IMR-90 (cell line): ENCODE data around the gene TALDO1.

Experiments used
- BHLHE40 ChIP-seq: fragments of 150-350 bp; IDR thresholded peaks from 2 replicates; pipeline ENCODE4 v1.6.1; 2016; ENCODE audit warnings: mild to moderate bottlenecking, low read depth, low read length
- CEBPB ChIP-seq: IDR thresholded peaks from 2 replicates; pipeline ENCODE4 v1.6.1; 2012; ENCODE audit warnings: low read depth, low read length, improper control_type of control experiment
- CHD1 ChIP-seq: IDR thresholded peaks from 2 replicates; pipeline ENCODE4 v1.6.1; 2012; ENCODE audit warnings: low read depth, low read length, improper control_type of control experiment
- MAFK ChIP-seq: IDR thresholded peaks from 2 replicates; pipeline ENCODE4 v1.6.1; 2012; ENCODE audit warnings: low read depth, low read length, improper control_type of control experiment
- POLR2A ChIP-seq: IDR thresholded peaks from 2 replicates; pipeline ENCODE4 v1.6.1; 2012; ENCODE audit warnings: mild to moderate bottlenecking, low read depth, low read length
- RAD21 ChIP-seq: IDR thresholded peaks from 2 replicates; pipeline ENCODE4 v1.6.1; 2012; ENCODE audit warnings: low read length, improper control_type of control experiment
- RCOR1 ChIP-seq: IDR thresholded peaks from 2 replicates; pipeline ENCODE4 v1.6.1; 2012; ENCODE audit warnings: mild to moderate bottlenecking, low read length, improper control_type of control experiment; ENCODE audit not compliant: insufficient replicate concordance
- RFX5 ChIP-seq: IDR thresholded peaks from 2 replicates; pipeline ENCODE4 v1.8.0; 2012; ENCODE audit warnings: low read depth, mild to moderate bottlenecking, low read length, moderate library complexity
- TF ChIP-seq, protein P1 (sequence below): conservative IDR thresholded peaks from 2 replicates; pipeline ENCODE4 v1.5.1; 2012; ENCODE audit warnings: mild to moderate bottlenecking, low read depth, low read length, improper control_type of control experiment
- TF ChIP-seq, protein P2 (sequence below): fragments of 150-350 bp; IDR thresholded peaks from 2 replicates; pipeline ENCODE4 v1.6.1; 2017; ENCODE audit warnings: mild to moderate bottlenecking, antibody characterized with exemption, low read length, low read depth

DNA sequence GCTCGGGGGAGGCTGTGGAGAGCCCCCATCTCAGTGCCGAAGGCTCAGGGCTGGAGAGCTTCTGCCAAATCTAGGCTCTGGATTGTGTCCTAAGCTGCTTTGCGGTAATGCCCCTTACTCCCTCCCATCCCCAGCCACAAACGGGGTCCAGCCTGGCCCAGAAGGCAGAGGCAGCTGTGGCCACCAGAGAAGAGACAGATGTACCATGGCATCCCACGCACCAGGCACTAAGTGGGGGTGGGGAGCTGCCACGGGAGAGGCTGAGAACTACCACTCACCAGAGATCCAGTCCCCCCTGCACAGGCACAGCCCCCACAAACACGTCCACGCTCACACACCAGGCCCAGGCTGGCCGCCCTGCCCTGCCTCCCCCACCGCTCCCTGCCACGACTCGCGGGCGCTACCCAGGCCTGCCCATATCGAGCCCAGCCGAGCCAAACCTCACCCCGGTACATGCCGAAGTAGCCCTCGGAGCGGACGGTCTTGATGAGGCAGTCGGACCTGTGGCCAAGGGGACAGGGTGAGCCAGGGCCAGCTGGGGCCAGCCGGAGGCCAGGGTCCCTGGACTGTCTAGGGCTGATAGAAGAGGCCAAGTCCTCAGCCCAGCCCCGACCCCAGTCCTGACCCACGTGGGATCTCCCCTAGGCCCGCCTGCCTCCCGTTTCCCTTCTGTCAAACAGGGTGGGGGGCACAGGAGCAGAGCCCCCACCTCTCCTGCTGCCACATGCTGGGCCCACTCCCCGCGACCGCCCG, 46.9 kb downstream of the TALDO1 start:
- TF ChIP-seq, protein P1, sequence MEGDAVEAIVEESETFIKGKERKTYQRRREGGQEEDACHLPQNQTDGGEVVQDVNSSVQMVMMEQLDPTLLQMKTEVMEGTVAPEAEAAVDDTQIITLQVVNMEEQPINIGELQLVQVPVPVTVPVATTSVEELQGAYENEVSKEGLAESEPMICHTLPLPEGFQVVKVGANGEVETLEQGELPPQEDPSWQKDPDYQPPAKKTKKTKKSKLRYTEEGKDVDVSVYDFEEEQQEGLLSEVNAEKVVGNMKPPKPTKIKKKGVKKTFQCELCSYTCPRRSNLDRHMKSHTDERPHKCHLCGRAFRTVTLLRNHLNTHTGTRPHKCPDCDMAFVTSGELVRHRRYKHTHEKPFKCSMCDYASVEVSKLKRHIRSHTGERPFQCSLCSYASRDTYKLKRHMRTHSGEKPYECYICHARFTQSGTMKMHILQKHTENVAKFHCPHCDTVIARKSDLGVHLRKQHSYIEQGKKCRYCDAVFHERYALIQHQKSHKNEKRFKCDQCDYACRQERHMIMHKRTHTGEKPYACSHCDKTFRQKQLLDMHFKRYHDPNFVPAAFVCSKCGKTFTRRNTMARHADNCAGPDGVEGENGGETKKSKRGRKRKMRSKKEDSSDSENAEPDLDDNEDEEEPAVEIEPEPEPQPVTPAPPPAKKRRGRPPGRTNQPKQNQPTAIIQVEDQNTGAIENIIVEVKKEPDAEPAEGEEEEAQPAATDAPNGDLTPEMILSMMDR, result no peak
- TF ChIP-seq CEBPB (no peak), CHD1 (no peak), RFX5 (no peak), POLR2A (no peak), RAD21 (no peak), RCOR1 (no peak), MAFK (no peak), BHLHE40 (no peak)
- TF ChIP-seq, protein P2, sequence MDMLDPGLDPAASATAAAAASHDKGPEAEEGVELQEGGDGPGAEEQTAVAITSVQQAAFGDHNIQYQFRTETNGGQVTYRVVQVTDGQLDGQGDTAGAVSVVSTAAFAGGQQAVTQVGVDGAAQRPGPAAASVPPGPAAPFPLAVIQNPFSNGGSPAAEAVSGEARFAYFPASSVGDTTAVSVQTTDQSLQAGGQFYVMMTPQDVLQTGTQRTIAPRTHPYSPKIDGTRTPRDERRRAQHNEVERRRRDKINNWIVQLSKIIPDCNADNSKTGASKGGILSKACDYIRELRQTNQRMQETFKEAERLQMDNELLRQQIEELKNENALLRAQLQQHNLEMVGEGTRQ, result no peak
